Measurements from ENCODE around the gene LIMA1.
A peak's percentile ranks its signal among the peaks of the same experiment; 100 is the strongest.

The LIMA1 gene

DNA sequence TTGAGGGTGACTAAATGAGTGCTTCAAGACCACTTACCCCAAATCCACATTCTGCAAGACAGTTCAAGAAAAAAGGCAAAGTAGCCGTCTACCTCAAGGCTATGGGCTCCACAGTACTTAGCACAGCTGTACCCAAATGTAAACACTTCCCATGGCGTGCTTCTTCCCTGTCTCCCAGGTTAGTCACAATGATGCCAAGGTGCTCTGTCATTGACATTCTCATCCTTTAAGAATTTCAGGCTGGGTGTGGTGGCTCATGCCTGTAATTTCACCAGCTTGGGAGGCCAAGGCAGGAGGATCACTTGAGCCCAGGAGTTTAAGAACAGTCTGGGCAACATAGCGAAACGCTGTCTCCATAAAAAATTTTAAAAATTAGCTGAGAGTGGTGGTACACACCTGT lies 64.9 kb downstream of the LIMA1 start:
- DNase-seq (ENCODE audit: low read depth in 2 of 2), result no peak

DNA sequence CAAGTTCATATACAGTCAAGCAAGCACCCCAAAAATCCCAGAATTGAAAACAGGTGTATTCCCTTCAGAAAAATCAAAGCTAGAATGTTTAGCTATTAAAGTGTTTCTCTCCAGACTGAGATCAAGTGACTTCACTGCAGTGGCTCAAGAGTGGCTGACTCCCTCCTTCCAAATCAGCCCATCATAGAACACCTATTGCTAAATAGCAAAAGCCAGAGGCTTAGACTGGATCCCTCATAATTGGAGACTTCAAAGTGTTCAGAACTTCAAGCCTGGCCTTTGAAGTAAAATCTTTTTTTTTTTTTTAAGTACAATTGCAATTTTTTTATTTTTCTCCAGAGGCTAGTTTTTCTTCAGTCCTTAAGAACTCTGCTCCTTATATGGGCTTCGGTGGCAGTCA lies 66.1 kb downstream of the LIMA1 start:
- DNase-seq (ENCODE audit: low read depth in 2 of 2), result no peak

DNA sequence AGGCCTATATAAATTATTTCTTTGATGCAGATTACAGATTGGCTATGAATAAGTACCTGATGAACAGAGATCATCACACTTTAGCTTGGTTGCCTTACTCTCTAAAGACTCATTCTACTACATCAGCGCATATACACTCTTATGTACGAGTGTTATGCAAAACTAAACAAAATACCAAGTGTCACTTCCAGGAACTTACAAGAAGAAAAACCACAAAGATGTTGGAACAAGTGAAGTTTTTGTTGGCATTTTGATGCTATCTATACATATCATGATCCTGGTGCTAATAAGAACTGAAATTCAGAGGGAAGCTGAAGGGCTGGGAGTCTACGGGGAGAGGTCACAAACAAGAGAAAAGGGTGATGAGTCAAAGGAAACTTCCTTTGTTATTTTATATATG lies 68.3 kb downstream of the LIMA1 start:
- no peak for DNase-seq (ENCODE audit: low read depth in 2 of 2)

DNA sequence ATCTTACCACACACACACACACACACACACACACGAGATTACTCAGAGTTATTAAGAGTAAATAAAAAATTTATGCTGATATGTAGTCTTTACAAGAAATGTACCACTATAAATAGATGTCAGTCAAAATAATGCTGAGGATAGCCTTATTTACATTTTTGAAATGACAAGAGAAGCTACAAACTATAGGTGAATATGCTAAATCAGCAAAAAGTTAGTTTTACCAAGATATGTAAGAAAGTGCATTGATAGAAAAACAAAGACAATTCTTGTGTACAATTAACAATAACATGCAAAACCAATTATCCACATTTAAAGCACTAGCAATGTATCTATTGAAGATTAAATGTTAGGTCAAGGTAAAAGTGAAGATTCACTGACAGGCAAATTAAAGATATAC lies 69.3 kb downstream of the LIMA1 start:
- no peak for DNase-seq (ENCODE audit: low read depth in 2 of 2)

DNA sequence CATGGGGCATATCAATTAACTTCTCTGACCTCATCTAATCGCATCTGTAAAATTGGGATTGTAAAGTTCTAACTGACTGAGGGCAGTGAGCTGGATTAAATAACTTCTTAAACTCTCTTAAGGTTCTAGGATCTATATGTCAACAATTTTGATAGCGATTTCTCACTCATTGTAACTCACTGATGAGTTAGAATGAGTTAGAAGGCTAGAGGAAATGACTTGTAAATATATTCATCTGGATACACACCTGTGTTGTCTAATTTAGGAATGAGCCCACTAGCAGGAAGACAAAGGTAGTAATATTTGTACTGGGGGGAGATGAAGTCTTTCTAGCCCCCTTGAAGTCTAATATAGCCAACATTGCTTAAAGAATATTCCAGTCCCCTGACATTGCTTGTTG lies 69.9 kb downstream of the LIMA1 start:
- DNase-seq (ENCODE audit: low read depth in 2 of 2), result no peak

DNA sequence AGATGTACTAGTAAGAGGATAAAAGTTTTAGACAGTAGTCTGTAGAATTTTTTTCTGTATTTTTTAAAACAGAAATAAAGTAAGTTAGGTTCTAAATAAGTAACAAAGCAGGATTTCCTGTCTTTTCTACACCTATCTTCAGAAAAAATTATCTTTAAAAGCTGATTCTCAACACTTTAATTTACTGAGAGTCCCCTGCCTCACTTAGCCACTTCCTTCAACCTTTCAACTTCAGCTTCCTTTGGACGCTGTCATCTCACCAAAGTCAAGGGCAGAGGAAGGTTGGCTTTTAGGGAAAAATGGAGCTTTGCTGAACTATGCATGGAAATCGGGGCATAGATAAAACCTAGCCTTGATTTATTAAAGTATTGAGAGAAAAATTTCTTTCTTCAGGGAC lies 71.3 kb downstream of the LIMA1 start:
- no peak for DNase-seq (ENCODE audit: low read depth in 2 of 2)

DNA sequence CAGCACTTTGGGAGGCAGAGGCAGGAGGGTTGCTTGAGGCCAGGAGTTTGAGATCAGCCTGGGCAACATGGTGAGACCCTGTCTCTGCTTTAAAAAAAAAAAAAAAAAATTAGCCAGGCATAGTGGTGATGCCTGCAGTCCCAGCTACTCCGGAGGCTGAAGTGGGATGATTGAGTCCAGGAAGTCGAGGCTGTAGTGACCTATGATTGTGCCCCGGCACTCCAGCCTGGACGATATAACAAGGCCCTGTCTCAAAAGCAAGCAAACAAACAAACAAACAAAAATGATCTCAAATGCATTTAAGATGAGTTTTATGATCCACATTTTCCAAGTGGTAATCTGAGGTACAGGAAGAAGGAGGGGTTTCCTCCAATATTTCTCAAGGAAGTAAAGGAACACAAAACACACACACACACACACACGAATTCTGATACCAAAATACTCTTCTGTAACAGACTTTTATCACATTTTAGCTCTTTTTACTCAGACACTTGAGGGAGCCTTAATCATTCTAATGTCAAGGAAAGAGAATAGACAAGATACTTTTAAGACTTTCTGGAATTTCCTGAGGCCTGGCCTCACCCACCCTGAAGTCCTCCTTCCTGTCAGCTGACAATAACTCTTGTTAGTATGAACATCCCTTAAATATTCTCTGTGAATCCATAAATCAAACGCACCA lies 71.8 kb downstream of the LIMA1 start:
- no peak for DNase-seq (ENCODE audit: low read depth in 2 of 2)

DNA sequence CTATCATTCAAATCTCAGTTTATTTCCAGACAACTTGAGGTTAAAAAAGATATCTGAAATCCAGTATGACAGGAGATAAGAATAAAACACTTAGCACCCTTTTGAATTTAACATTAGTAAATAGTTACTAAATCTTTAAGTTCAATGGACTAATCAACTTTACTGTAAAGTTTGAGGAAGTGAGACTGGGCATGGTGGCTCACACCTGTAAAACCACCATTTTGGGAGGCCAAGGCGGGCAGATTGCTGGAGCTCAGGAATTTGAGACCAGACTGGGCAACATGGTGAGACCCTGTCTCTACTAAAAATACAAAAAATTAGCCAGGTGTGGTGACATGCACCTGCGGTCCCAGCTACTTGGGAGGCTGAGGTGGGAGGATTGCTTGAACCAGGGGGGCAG lies 75.9 kb downstream of the LIMA1 start:
- no peak for DNase-seq (ENCODE audit: low read depth in 2 of 2)

DNA sequence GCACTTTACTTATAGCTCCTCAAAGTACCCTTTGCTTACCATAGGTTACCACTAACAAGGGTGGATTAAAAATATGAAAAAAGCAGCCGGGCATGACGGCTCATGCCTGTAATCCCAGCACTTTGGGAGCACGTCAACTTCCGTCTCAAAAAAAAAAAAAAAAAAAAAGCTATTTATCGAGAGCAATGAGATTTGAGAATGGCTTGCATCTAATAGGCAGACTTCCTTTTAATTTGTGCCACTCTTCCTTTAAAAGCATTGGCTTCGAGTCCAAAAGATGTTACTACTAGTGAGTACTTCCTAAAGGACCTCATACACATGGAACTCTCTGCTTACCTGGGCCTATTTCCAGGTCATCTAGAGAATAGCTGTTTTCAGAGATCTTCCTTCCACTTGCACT lies 77.7 kb downstream of the LIMA1 start:
- DNase-seq (ENCODE audit: low read depth in 2 of 2), result no peak

DNA sequence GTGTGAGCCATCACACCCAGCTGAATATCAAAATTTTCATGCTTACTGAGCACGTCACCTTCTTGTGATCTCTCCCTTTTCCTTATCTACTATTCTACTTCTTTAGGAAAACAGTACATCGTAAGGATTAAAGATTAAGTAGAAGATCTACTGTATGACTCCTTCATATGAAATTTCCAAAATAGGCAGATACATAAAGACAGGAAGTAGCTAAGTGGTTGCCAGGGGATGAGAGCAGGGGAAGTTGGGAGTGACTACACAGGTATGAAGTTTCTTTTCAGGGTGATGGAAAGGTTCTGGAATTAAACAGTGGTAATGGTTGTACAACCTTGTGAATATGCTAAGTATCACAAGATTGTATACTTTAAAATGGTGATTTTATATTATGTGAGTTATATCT lies 79.6 kb downstream of the LIMA1 start:
- DNase-seq (ENCODE audit: low read depth in 2 of 2), result no peak

DNA sequence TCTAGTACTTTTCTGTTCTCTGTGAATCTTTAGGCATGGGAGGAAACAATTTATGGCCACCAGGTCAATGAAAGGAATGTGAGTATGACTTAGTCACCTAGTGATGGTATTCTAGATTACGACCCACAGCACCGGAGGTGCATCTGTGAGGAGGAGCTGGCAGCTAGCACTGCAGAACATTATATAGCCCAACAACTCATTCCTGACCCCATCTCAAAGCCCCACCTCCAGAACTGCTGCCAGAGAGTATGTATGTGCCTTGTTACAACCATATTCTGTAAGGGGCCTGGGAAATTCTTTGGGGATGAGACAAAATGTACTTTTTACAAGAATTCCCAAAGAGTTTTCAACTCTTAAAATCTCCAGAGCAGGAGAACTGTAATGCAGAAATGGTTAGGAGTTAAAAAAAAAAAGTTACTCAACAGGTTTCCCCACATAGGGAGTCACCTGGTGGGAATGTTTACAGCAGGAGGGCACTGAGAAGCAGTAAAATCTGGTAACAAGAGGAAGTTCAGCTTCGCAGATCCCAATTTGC lies 81.3 kb downstream of the LIMA1 start:
- DNase-seq (ENCODE audit: low read depth in 2 of 2), result no peak

DNA sequence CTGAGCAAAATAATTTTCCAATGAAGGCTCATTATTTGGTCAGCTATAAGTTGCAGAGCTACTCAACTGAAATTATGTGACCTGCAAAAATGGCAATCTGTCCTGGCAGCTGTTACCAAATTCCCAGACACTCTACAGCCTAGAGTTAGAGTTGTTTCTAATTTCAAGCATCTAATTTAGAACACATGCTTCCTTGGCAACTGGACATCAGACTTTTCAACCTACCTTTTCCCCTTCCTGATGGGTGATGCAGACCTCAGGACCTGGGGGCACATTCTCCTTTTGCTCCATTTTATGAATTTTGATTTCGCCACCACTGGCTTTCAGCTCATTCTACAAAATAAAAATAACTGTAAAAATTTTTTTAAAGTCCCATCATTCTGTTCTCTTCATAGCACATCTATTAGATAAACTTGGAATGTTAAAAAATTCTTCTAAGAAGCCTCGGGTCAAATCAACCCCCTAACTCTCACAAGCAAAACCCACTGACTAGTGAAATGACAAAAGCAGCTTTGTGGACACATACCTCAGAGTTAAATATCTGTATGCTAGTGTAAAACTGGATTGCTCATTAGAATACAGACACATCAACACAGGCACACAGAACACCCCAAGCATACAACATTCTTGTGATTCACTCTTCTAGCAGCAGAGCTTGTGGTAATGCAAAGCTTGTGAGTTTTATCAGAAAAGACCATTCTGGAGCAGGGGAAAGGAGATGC lies 82.6 kb downstream of the LIMA1 start:
- DNase-seq (ENCODE audit: low read depth in 2 of 2), result no peak

DNA sequence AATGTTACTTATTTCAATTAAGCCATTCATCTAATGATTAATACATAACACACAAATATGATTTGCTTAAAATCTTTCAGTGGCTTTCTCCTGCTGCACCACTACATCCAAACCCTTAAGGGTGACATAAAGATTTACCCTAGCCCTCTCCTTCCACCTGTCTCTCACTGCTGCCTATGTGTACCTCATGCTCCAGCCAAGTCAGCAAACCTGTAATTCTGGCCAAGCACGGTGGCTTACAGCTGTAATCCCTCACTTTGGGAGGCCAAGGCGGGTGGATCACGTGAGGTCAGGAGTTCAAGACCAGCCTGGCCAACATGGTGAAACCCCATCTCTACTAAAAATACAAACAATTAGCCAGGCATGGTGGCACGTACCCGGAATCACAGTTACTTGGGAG lies 84.5 kb downstream of the LIMA1 start:
- no peak for DNase-seq (ENCODE audit: low read depth in 2 of 2)

DNA sequence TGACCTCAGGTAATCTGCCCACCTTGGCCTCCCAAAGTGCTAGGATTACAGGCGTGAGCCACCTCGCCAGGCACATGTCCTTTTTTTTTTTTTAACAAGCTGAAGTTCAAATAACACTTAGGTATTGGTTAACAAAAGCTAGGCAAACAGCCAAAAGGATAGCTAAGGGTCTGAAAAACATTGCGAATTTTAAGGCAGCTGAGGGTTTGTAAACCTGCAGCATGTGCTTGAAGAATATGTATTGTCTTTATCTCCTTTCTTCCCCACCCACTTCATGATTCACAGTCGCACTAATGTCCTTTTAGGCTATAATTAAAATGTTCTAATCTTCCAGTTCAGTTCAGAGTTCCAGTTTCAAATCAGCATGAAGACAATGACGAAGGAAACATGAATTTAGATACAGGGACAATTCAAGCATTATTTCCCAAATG lies 86.0 kb downstream of the LIMA1 start:
- DNase-seq (ENCODE audit: low read depth in 2 of 2), result no peak

DNA sequence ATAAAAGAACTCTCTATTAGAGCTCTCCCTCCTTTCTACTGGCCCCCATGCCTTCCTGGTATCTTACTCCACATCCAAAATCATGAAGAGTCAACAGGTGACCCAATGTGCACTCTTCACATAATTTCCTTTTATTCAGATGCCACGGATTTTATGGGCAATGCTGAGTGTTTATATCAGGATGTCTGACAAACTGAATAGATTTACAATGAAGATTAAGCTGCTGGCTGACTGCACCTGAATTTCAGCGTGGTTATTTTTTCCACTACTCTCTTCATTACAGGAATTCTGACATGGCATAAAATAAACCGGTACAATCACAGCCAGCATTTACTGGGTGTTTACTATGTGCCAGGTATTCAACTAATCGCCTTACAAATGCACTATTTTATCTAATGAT lies 86.8 kb downstream of the LIMA1 start:
- DNase-seq (ENCODE audit: low read depth in 2 of 2), result no peak

DNA sequence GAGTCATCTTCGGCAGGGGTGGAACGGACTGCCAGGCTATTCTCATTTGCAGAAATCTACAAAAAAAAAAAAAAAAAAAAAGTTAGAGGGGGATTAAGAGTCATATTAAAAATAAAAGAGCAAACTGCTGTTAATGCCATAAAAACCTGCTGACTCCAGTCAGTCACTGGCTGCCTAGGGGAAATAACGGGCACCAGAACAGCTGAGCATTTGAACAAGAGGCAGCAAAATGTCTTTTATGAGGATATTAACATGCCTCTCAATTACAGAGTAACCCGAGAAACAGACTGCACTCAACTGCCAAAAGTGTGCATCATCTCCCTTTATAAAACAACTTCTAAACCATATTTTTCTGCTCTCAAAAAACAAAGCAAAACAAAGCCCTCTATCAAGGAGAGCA lies 87.5 kb downstream of the LIMA1 start:
- no peak for DNase-seq (ENCODE audit: low read depth in 2 of 2)

DNA sequence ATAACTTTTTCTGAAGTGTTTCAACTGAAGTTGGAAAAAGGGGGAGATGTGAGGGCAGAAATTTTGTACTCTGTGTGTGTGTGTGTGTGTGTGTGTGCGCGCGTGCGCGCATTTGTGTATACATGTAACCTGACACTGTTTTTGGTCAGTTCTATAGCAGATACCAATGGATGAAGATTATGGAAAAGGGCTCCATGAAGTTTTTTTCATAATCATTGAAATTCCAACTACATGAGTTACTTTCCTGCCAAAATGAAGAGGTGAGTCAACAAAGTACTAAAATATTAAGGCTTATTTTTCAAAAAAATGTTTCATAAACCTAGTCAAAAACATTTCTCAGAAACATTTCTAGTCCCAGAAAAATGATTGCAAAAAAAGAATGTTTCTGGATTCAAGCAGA lies 90.4 kb downstream of the LIMA1 start:
- DNase-seq (ENCODE audit: low read depth in 2 of 2), result no peak

DNA sequence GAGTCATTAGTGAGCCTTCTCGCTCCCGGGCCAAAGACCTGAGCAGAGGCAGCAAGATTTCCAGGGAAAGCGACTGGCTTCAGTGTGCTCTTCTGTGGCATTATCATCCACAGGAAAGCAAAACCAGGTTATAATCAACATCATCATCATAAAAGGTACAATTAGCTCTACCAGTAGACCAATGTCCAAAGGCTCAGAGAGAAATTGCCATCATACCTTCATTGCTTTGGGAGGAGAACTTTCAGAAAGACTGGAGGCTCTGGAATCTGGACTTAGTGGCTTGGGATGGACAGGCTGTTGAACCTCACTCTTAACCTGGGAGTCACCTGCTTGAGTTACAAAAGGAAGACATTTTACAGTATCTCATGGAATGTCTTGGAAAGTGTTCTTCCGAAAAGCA lies 91.1 kb downstream of the LIMA1 start:
- DNase-seq (ENCODE audit: low read depth in 2 of 2), result no peak

DNA sequence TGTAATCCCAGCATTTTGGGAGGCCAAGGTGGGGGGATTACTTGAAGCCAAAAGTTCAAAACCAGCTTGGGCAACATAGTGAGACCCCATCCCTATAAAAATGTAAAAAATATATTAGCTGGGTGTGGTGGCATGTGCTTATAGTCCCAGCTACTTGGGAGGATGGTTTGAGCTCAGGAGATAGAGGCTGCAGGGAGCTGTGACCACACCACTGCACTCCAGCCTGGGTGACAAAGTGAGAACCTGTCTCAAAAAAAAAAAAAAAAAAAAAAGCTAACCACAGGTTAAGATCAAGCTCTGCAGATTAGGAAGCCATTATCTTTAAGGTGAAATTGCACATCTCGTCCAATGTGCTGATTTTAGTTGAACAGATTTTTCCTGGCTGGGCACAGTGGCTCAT lies 92.5 kb downstream of the LIMA1 start:
- no peak for DNase-seq (ENCODE audit: low read depth in 2 of 2)

DNA sequence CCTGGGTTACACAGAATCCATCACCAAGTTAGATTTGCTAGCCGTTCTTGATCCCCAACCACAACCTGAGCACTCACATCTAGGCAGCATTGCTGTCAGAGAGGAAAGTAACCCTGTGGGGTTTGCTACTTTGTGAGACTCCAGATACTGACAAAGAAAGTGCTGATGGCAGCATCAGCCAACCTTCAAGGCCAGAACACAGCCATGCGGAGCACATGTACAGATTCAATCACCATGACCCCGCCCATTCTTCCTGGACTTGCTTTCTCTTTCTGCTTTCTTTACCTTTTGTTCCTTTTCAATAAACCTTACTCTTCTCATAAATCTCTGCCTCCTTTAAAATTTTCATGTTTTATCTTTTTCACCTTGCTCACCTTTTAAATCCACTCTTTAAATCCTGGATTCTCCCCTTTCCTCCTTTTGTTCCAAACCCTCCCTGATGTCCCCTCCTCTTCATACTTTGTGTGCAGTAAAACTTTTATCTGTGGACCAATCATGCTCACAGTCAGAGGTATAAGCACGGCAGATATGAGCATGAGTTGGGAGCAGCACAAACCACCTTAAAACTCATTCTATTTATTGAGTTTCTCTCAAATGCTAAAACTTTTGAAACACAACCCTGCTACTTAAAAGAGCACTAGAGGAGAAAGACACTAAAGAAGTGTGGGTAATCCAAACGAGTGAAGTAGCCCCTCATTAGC lies 94.3 kb downstream of the LIMA1 start:
- DNase-seq (ENCODE audit: low read depth in 2 of 2), result peak in 1 of 2 experiments; percentile 23

DNA sequence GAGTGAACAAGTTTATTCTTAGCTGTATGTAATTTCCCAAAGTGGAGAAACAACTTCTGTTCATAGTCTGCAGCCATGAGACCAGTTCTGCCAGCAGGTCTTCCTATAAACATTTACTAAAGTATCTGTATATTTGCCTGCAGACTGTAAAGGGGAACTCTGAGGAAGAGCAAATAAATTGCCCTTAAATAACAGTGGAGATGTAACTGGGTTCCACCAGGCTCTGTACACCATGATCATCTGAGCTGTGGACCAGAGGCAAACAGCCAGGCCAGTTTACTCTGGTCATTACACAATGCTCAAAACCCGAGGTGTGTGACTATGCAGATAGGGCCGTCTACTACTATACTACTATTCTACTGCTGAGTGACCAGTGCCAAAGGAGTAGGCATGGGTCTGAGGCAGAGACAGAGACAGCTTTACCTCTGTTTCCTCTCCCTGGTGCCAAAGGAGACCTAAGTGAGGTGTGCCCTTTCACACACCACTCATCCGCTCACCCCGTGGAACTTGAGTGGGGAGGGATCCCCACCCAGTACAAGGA lies 95.0 kb downstream of the LIMA1 start:
- no peak for DNase-seq (ENCODE audit: low read depth in 2 of 2)

DNA sequence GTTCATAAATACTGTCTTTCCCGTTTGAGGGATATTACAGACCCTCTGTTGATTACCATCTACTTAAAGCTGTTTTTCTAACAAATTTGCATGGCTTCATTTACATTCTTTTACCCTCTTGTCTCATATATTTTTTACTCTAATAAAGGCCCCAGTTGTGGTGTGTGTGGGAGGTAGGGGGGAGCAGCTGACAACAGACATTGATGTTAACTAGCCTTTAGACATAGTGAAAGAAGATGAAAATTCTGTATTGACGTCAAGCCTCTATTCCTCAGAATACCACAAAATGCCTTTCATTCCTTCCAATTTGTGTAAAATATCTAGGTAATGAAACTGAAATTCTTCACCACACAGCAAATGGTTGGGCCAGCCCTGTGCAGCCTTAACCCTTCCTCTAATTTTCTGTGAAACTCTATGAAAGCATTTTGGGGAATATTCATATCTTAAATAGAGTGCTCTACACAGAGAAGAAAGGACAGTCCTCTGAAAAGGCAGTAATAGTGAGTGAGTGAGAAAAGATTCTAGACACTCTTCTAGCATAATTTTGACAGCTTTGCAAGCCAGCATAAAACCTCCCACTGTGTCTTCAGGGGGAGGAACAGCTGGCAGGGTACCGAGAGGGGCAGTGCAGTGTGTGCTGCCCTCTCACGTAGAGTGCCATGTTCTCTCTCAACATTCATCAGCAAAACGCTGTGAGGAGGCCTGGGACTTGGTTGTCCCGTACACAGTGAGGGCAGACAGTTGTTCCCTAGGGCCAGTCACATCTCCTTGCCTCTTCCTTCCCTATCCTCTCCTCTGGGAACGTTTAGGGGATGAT lies 96.0 kb downstream of the LIMA1 start:
- peak in 1 of 2 experiments; percentile 42 for DNase-seq (ENCODE audit: low read depth in 2 of 2)
